Caco-2 (cell line): ENCODE data around the gene INPP5J. TPM values are rescaled to one million over a fixed set of nuclear protein-coding genes. Genes with fewer than 3 reads are reported as not detected.
"Not testable (repeated sequence)": the region's sequence is repeated elsewhere in the genome, so short reads cannot be mapped to it uniquely, and the experiment has no call there.

Experiments used
- BruUV-seq: library from RNA; stranded (reverse); fragments of 400-500 nt; replicated peaks from 2 replicates; lab custom pipeline; 2021; lab: Mats Ljungman, UMichigan
- CTCF ChIA-PET: fragments of 300-600 bp; sonication (Branson Sonifier 250); formaldehyde crosslinking; loops from one replicate; lab custom pipeline; 2022; ENCODE audit warnings: antibody characterized with exemption; lab: Charles Lee
- POLR2A ChIA-PET: fragments of 300-600 bp; sonication (Branson Sonifier 250); formaldehyde crosslinking; loops from one replicate; lab custom pipeline; 2022; ENCODE audit warnings: antibody characterized with exemption; lab: Charles Lee
- DNase-seq, 2 experiments: peaks; one replicate each; pipeline versions ENCODE4 v3.0.0 to v3.0.0-alpha.2; 2020 to 2022
- H3K27me3 ChIP-seq: replicated peaks from 2 replicates; pipeline ENCODE4 v1.6.0; 2011; ENCODE audit warnings: low read length; ENCODE audit not compliant: control insufficient read depth, insufficient read depth
- H3K36me3 ChIP-seq: 2 replicates; pipeline ENCODE4 v1.5.1; 2011; ENCODE audit warnings: low read length; ENCODE audit not compliant: control insufficient read depth, insufficient read depth
- H3K4me1 ChIP-seq: fragments of 250-450 bp; sonication (Bioruptor Pico); 2 replicates; pipeline ENCODE4 v1.5.1; 2020; ENCODE audit warnings: mild to moderate bottlenecking
- H3K4me3 ChIP-seq: 2 replicates; pipeline ENCODE4 v1.5.1; 2011; ENCODE audit warnings: low read depth, mild to moderate bottlenecking, control low read depth, low read length
- H3K9me3 ChIP-seq: fragments of 250-450 bp; sonication (Bioruptor Pico); 2 replicates; pipeline ENCODE4 v1.5.1; 2020; ENCODE audit warnings: mild to moderate bottlenecking, moderate library complexity
- H3K27ac Mint-ChIP-seq: one replicate; pipeline ENCODE4 v1.8.0; 2022; ENCODE audit warnings: mixed read lengths; ENCODE audit not compliant: unreplicated experiment
- H3K27me3 Mint-ChIP-seq: one replicate; pipeline ENCODE4 v1.8.0; 2022; ENCODE audit warnings: mixed read lengths; ENCODE audit not compliant: insufficient read depth, unreplicated experiment
- H3K36me3 Mint-ChIP-seq: one replicate; pipeline ENCODE4 v1.8.0; 2022; ENCODE audit warnings: mild to moderate bottlenecking, mixed read lengths; ENCODE audit not compliant: insufficient read depth, unreplicated experiment
- H3K4me1 Mint-ChIP-seq: one replicate; pipeline ENCODE4 v1.8.0; 2022; ENCODE audit warnings: low read depth, mixed read lengths; ENCODE audit not compliant: unreplicated experiment
- H3K4me3 Mint-ChIP-seq: one replicate; pipeline ENCODE4 v1.8.0; 2022; ENCODE audit warnings: mild to moderate bottlenecking, moderate library complexity, mixed read lengths; ENCODE audit not compliant: unreplicated experiment
- H3K9me3 Mint-ChIP-seq: one replicate; pipeline ENCODE4 v1.8.0; 2022; ENCODE audit warnings: mixed read lengths; ENCODE audit not compliant: unreplicated experiment
- intact Hi-C: fragments of 100-400 bp; cut with micrococcal nuclease; formaldehyde crosslinking; loops from one replicate; pipeline ENCODE4 v1.10.0; 2022; ENCODE audit not compliant: unreplicated experiment
- total RNA-seq: library from RNA; stranded (reverse); gene quantifications from 2 replicates; pipeline ENCODE4 v1.2.3, GENCODE V29; 2022
- TF ChIP-seq, protein P1 (sequence below), 2 experiments: fragments of 200-600 bp in 1 of 2; IDR thresholded peaks; 1 replicate in 1 of 2; 2 replicates in 1 of 2; pipeline versions ENCODE4 v1.5.1 to v1.8.0; 2011 to 2022; ENCODE audit warnings: antibody characterized with exemption in 1 of 2, control low read depth in 1 of 2, inconsistent platforms in 1 of 2, low read depth in 1 of 2, low read length in 1 of 2, mild to moderate bottlenecking in 1 of 2, moderate library complexity in 1 of 2; ENCODE audit not compliant: insufficient read depth in 1 of 2, severe bottlenecking in 1 of 2, unreplicated experiment in 1 of 2

INPP5J gene
- total RNA-seq, 1 experiment from 2014 or later: 6.8 TPM

DNA sequence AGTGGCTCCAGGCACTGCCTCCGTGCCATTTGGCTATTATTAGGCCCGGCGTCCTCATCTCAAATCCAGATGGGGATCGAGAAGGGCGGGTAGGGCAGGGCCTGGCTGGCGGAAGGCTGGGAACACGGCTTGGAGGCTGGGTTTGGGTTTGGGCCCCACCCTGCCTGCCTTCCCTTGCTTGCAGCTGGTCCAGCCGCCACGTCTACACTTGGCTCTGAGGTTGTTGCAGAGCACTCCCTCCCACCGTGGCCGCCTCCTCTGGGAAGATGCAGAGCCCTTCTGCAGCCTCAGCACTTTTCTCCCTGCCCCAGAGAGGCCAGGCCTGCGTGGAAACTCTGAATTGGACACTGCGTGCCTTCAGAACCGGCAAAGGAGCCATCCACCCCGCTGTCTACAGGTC, 46.8 kb upstream of the INPP5J start:
- CTCF ChIA-PET: no interaction called here
- H3K36me3 Mint-ChIP-seq: peaks cover 20% of the 10 kb centered on the region
- POLR2A ChIA-PET: no interaction called here
- H3K27me3 Mint-ChIP-seq: no peaks in the 10 kb centered on the region
- no peaks in the 10 kb centered on the region for H3K9me3 ChIP-seq
- H3K4me3 Mint-ChIP-seq: no peak overlapping the region
- no peak overlapping the region for H3K27ac Mint-ChIP-seq
- H3K4me1 Mint-ChIP-seq: peaks cover 12% of the 10 kb centered on the region
- BruUV-seq: no TSS peak
- no peak for DNase-seq
- H3K27me3 ChIP-seq: no peaks in the 10 kb centered on the region
- H3K4me3 ChIP-seq: no peak overlapping the region
- TF ChIP-seq, protein P1, sequence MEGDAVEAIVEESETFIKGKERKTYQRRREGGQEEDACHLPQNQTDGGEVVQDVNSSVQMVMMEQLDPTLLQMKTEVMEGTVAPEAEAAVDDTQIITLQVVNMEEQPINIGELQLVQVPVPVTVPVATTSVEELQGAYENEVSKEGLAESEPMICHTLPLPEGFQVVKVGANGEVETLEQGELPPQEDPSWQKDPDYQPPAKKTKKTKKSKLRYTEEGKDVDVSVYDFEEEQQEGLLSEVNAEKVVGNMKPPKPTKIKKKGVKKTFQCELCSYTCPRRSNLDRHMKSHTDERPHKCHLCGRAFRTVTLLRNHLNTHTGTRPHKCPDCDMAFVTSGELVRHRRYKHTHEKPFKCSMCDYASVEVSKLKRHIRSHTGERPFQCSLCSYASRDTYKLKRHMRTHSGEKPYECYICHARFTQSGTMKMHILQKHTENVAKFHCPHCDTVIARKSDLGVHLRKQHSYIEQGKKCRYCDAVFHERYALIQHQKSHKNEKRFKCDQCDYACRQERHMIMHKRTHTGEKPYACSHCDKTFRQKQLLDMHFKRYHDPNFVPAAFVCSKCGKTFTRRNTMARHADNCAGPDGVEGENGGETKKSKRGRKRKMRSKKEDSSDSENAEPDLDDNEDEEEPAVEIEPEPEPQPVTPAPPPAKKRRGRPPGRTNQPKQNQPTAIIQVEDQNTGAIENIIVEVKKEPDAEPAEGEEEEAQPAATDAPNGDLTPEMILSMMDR (IDR thresholded peaks at IDR 0.05; ENCODE audit: insufficient read depth in 1 of 2, low read depth in 1 of 2, low read length in 1 of 2, severe bottlenecking in 1 of 2, unreplicated experiment in 1 of 2): no peak
- peaks cover 19% of the 10 kb centered on the region for H3K4me1 ChIP-seq
- intact Hi-C loops: no loop called here
- no peaks in the 10 kb centered on the region for H3K9me3 Mint-ChIP-seq
- H3K36me3 ChIP-seq: no peaks in the 10 kb centered on the region; the same call in 1 of the 2 replicates

DNA sequence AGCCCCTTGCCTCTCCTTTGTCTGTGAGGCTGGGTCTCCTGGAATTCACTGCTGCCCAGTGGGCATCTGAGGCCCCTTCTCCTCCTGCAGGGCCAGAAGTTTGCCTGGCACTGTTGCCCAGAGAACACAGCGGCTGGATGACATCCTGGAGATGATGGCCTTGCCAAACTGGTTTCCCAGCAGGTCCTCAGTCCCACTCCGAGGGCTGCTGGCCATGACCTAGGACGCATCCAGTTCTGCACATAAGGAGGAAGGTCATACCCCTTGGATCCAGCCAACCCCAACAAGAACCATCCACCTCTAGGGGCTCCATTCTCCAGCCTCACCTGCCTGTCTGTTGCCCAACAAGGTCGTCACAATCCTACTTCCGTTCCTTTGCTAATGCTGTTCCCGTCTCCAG, 45.1 kb upstream of the INPP5J start:
- CTCF ChIA-PET: no interaction called here
- no peaks in the 10 kb centered on the region for H3K9me3 Mint-ChIP-seq

DNA sequence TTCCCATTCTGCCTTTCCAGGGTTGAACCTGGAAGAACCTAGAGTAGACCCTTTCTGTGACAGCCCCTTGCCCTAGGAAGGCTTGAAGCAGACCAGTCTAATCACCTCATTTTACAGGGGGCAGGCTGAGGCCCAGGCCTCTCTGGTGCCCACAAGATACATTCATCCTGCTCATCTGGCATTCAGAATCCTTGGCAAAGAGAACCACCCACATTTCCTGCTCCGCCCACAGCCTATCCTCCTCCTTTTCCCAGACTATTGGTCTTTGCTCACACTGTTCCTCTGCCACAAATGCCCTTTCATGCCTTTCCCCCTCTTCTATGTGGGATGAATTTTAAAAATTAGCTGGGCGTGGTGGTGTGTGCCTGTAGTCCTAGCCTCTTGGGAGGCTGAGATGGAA, 44.4 kb upstream of the INPP5J start:
- H3K27ac Mint-ChIP-seq: peak overlapping the region; percentile 85
- H3K27me3 Mint-ChIP-seq, H3K9me3 Mint-ChIP-seq, H3K36me3 ChIP-seq, H3K4me3 Mint-ChIP-seq, H3K9me3 ChIP-seq, H3K4me3 ChIP-seq, intact Hi-C loops, H3K27me3 ChIP-seq, DNase-seq: not testable (repeated sequence)
- TSS peak; percentile 41 for BruUV-seq
- ChIA-PET POLR2A (interaction anchor here (0.5 to 3.4 kb wide), 4 partner anchors 14 to 487 kb away, joined by 3 to 60 read pairs (median 17); partner anchors contain the start of genes MORC2, PES1 and TUG1), CTCF (interaction anchor here (0.8 to 1.9 kb wide), 4 partner anchors 14 to 109 kb away, joined by 6 to 9 read pairs (median 7); partner anchors contain the start of genes MORC2, SELENOM and TUG1)
- peaks cover 37% of the 10 kb centered on the region for H3K4me1 ChIP-seq
- H3K36me3 Mint-ChIP-seq: peaks cover 38% of the 10 kb centered on the region
- H3K4me1 Mint-ChIP-seq: peaks cover 30% of the 10 kb centered on the region

More for the DNA sequence above, 45.1 kb upstream of the INPP5J start:
- DNase-seq: no peak
- BruUV-seq: no TSS peak
- Mint-ChIP-seq H3K36me3 (peaks cover 30% of the 10 kb centered on the region), H3K27ac (peak overlapping the region; percentile 85), H3K4me3 (no peak overlapping the region), H3K27me3 (no peaks in the 10 kb centered on the region), H3K4me1 (peaks cover 25% of the 10 kb centered on the region)
- Histone ChIP-seq H3K27me3 (no peaks in the 10 kb centered on the region), H3K36me3 (no peaks in the 10 kb centered on the region; the same call in 1 of the 2 replicates), H3K9me3 (no peaks in the 10 kb centered on the region), H3K4me1 (peaks cover 31% of the 10 kb centered on the region), H3K4me3 (no peak overlapping the region)
- intact Hi-C loops: no loop called here
- TF ChIP-seq, protein P1 (IDR thresholded peaks at IDR 0.05; ENCODE audit: insufficient read depth in 1 of 2, low read depth in 1 of 2, low read length in 1 of 2, severe bottlenecking in 1 of 2, unreplicated experiment in 1 of 2): no peak
- POLR2A ChIA-PET: no interaction called here
